ENCODE measurements around the gene GALNT17. TPM values are rescaled to one million over a fixed set of nuclear protein-coding genes. Genes with fewer than 3 reads are reported as not detected.

GALNT17 gene
- polyA plus RNA-seq, 1 donor (not counting 4 experiments of a cell fraction or from before 2014, with no cell fraction given) = not detected

DNA sequence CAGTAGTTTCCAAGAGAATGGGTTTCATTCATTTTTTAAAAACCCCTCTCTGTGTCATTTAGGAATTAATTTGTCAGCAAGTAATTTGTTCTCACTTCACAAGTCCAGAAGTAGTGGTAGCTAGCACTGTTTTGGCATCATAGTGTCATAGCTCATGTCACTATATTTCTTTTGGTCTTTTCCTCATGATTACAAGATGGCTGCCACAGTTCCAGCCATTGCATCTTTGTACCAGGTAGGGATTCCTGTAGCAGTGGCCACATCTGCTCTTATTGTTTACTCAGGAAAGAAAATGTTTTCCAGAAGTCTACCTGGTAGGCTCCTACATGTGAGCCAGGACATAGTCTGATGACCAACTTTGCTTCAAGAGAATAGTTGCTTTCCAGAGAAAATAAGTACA is 16.2 kb downstream of the GALNT17 start:
- Histone ChIP-seq H3K4me1 (ENCODE audit: control insufficient read depth, extremely low read depth, insufficient read depth, low read length) (no peaks in the 10 kb centered on the region), H3K9me1 (ENCODE audit: control insufficient read depth, extremely low read depth, insufficient read depth, low read length) (no peaks in the 10 kb centered on the region), H3K9ac (ENCODE audit: control insufficient read depth, extremely low read depth, insufficient read depth, low read length) (no peak overlapping the region), H3K9me3 (ENCODE audit: control insufficient read depth, low read depth, low read length) (peaks cover 3% of the 10 kb centered on the region), H2AFZ (ENCODE audit: control insufficient read depth, low read length) (no peak overlapping the region), H3K79me2 (ENCODE audit: control insufficient read depth, insufficient read depth, low read length) (no peaks in the 10 kb centered on the region), H3K4me2 (ENCODE audit: control insufficient read depth, extremely low read depth, insufficient read depth, low read depth, low read length) (no peak overlapping the region), H3K36me3 (ENCODE audit: control insufficient read depth in 2 of 2, extremely low read depth in 1 of 2, insufficient read depth in 2 of 2, low read length in 2 of 2) (no peaks in the 10 kb centered on the region), H3K27ac (ENCODE audit: control insufficient read depth, insufficient read depth, low read length) (no peak overlapping the region), H3K27me3 (ENCODE audit: control insufficient read depth, extremely low read depth, insufficient read depth, low read length) (no peaks in the 10 kb centered on the region), H4K20me1 (ENCODE audit: control insufficient read depth, extremely low read depth, insufficient read depth, low read length) (no peaks in the 10 kb centered on the region), H3K4me3 (ENCODE audit: control insufficient read depth in 2 of 3, extremely low read depth in 1 of 3, insufficient read depth in 2 of 3, low read depth in 1 of 3, low read length in 3 of 3) (no peak overlapping the region)
- dilution Hi-C loops (cut with MboI; ENCODE audit: extremely low pct_ligation_motif_present, low sequenced_read_pairs) = no loop called here
- no peak for FAIRE-seq
- TF ChIP-seq, protein P1, sequence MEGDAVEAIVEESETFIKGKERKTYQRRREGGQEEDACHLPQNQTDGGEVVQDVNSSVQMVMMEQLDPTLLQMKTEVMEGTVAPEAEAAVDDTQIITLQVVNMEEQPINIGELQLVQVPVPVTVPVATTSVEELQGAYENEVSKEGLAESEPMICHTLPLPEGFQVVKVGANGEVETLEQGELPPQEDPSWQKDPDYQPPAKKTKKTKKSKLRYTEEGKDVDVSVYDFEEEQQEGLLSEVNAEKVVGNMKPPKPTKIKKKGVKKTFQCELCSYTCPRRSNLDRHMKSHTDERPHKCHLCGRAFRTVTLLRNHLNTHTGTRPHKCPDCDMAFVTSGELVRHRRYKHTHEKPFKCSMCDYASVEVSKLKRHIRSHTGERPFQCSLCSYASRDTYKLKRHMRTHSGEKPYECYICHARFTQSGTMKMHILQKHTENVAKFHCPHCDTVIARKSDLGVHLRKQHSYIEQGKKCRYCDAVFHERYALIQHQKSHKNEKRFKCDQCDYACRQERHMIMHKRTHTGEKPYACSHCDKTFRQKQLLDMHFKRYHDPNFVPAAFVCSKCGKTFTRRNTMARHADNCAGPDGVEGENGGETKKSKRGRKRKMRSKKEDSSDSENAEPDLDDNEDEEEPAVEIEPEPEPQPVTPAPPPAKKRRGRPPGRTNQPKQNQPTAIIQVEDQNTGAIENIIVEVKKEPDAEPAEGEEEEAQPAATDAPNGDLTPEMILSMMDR (optimal IDR thresholded peaks at IDR 0.05 in 1 of 3, IDR thresholded peaks at IDR 0.05 in 1 of 3, conservative IDR thresholded peaks at IDR 0.05 in 1 of 3; ENCODE audit: extremely low read depth in 1 of 3, insufficient read depth in 2 of 3, low read length in 3 of 3) = no peak
- no peak for TF ChIP-seq EZH2 (IDR thresholded peaks at IDR 0.05; ENCODE audit: low read length)
- DNase-seq (ENCODE audit: low read depth, low spot score) = no peak

DNA sequence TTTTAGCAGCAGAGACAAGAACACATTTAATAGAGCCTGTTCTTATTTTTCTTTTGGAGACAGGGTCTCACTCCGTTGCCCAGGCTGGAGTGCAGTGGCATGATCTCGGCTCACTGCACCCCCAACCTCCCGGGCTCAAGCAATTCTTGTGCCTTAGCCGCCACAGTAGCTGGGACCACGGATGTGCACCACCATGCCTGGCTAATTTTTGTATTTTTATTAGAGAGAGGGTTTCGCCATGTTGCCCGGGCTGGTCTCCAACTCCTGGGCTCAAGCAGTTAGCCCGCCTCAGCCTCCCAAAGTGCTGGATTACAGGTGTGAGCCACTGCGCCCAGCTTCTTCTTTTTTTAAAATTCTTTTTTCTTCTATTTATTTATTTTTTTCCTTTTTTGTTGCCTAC is 23.3 kb downstream of the GALNT17 start:
- no peak overlapping the region for H2AFZ ChIP-seq (ENCODE audit: control insufficient read depth, low read length)
- H3K4me3 ChIP-seq (ENCODE audit: control insufficient read depth in 2 of 3, extremely low read depth in 1 of 3, insufficient read depth in 2 of 3, low read depth in 1 of 3, low read length in 3 of 3) = no peak overlapping the region
- no peaks in the 10 kb centered on the region for H3K4me1 ChIP-seq (ENCODE audit: control insufficient read depth, extremely low read depth, insufficient read depth, low read length)
- no peak for DNase-seq (ENCODE audit: low read depth, low spot score)
- dilution Hi-C loops (cut with MboI; ENCODE audit: extremely low pct_ligation_motif_present, low sequenced_read_pairs) = no loop called here
- H3K9ac ChIP-seq (ENCODE audit: control insufficient read depth, extremely low read depth, insufficient read depth, low read length) = no peak overlapping the region
- H4K20me1 ChIP-seq (ENCODE audit: control insufficient read depth, extremely low read depth, insufficient read depth, low read length) = no peaks in the 10 kb centered on the region
- H3K27ac ChIP-seq (ENCODE audit: control insufficient read depth, insufficient read depth, low read length) = no peak overlapping the region
- no peaks in the 10 kb centered on the region for H3K27me3 ChIP-seq (ENCODE audit: control insufficient read depth, extremely low read depth, insufficient read depth, low read length)
- no peak for TF ChIP-seq EZH2 (IDR thresholded peaks at IDR 0.05; ENCODE audit: low read length)
- TF ChIP-seq, protein P1 (optimal IDR thresholded peaks at IDR 0.05 in 1 of 3, IDR thresholded peaks at IDR 0.05 in 1 of 3, conservative IDR thresholded peaks at IDR 0.05 in 1 of 3; ENCODE audit: extremely low read depth in 1 of 3, insufficient read depth in 2 of 3, low read length in 3 of 3) = no peak
- no peak for FAIRE-seq
- H3K79me2 ChIP-seq (ENCODE audit: control insufficient read depth, insufficient read depth, low read length) = no peaks in the 10 kb centered on the region
- H3K9me1 ChIP-seq (ENCODE audit: control insufficient read depth, extremely low read depth, insufficient read depth, low read length) = no peaks in the 10 kb centered on the region
- H3K36me3 ChIP-seq (ENCODE audit: control insufficient read depth in 2 of 2, extremely low read depth in 1 of 2, insufficient read depth in 2 of 2, low read length in 2 of 2) = no peaks in the 10 kb centered on the region
- no peak overlapping the region for H3K4me2 ChIP-seq (ENCODE audit: control insufficient read depth, extremely low read depth, insufficient read depth, low read depth, low read length)
- peaks cover 7% of the 10 kb centered on the region for H3K9me3 ChIP-seq (ENCODE audit: control insufficient read depth, low read depth, low read length)
